Tibial nerve (tissue), 4 donors: ENCODE results near the gene SLAMF1.

Source experiments
- EP300 ChIP-seq, 2 donors: sonication (generic); formaldehyde crosslinking; IDR thresholded peaks; one replicate each; pipeline ENCODE4 v1.6.1; 2017; ENCODE audit warnings: antibody characterized with exemption in 2 of 2, mild to moderate bottlenecking in 1 of 2
- POLR2A ChIP-seq, 2 donors: fragments of 450-650 bp; IDR thresholded peaks; one replicate each; pipeline ENCODE4 v1.6.1; 2017; ENCODE audit warnings: antibody characterized with exemption in 2 of 2, mild to moderate bottlenecking in 2 of 2, moderate library complexity in 2 of 2
- TF ChIP-seq, protein P1 (sequence below), 5 experiments: fragments of 200-600 bp in 3 of 5; fragments of 450-650 bp in 2 of 5; sonication (generic) in 3 of 5; IDR thresholded peaks; one replicate each; pipeline ENCODE4 v1.5.1; 2016 to 2019; ENCODE audit warnings: antibody characterized with exemption in 5 of 5, mild to moderate bottlenecking in 3 of 5, moderate library complexity in 2 of 5

DNA sequence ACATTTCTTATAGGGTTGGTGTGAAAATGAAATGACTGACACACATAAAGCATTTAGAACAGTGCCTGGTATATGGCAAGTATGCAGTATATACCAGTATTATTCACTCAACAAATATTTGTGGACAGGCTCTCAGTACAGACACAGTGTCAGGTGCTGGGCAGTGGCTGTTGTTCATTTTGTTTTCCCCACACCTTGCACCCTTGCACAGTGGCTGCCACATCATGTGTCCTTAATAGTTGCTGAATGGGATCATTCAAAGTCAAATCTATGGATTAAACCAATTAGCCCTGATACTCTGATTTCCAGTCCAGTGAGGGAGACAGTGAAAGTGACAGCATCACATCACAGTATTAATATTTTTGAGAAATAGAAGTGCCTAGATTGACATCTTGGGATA is 2.4 kb downstream of the SLAMF1 start:
- TF ChIP-seq POLR2A (IDR thresholded peaks at IDR 0.05) (no peak), EP300 (IDR thresholded peaks at IDR 0.05) (no peak)
- TF ChIP-seq, protein P1, sequence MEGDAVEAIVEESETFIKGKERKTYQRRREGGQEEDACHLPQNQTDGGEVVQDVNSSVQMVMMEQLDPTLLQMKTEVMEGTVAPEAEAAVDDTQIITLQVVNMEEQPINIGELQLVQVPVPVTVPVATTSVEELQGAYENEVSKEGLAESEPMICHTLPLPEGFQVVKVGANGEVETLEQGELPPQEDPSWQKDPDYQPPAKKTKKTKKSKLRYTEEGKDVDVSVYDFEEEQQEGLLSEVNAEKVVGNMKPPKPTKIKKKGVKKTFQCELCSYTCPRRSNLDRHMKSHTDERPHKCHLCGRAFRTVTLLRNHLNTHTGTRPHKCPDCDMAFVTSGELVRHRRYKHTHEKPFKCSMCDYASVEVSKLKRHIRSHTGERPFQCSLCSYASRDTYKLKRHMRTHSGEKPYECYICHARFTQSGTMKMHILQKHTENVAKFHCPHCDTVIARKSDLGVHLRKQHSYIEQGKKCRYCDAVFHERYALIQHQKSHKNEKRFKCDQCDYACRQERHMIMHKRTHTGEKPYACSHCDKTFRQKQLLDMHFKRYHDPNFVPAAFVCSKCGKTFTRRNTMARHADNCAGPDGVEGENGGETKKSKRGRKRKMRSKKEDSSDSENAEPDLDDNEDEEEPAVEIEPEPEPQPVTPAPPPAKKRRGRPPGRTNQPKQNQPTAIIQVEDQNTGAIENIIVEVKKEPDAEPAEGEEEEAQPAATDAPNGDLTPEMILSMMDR (IDR thresholded peaks at IDR 0.05), result no peak
